A549 (cell line): ENCODE data around the gene SH2D3A. TPM values are rescaled to one million over a fixed set of nuclear protein-coding genes. Genes with fewer than 3 reads are reported as not detected.
"Not testable (repeated sequence)": the region's sequence is repeated elsewhere in the genome, so short reads cannot be mapped to it uniquely, and the experiment has no call there.

Source experiments
- ATAC-seq, 2 experiments: fragments of 200-7000 bp in 1 of 2; fragments of >200 bp in 1 of 2; cut with Nextera tagmentation in 1 of 2; cut with Tn5 transposase in 1 of 2; 3 replicates each; pipeline versions ENCODE4 v1.8.0 to v1.9.1; 2018 to 2020; ENCODE audit warnings: mild to moderate bottlenecking in 1 of 2, moderate library complexity in 1 of 2
- CTCF ChIA-PET: fragments of 300-600 bp; sonication (Branson Sonifier 250); formaldehyde crosslinking; extraction: SDS; loops from one replicate; lab custom pipeline; 2021; ENCODE audit warnings: antibody characterized with exemption, inconsistent platforms; lab: Yijun Ruan, JAX
- POLR2A ChIA-PET: fragments of 350-600 bp; formaldehyde crosslinking; extraction: SDS; loops from one replicate; lab custom pipeline; 2021; ENCODE audit warnings: antibody characterized with exemption, inconsistent platforms; lab: Yijun Ruan, JAX
- DNase-seq, 2 experiments: peaks; one replicate each; pipeline versions ENCODE4 v3.0.0 to v3.0.0-alpha.2; 2011 to 2016; ENCODE audit warnings: low read depth in 1 of 2, low spot score in 1 of 2
- FAIRE-seq: peaks from 2 replicates; lab custom pipeline; 2011; peaks lifted over from hg19 to GRCh38; lab: Jason Lieb, UNC
- H3K27ac ChIP-seq, 2 experiments: fragments of >200 bp; sonication (Bioruptor Twin); formaldehyde crosslinking; 3 replicates each; pipeline ENCODE4 v1.5.1; 2016 to 2017
- H3K4me1 ChIP-seq: fragments of >200 bp; sonication (Bioruptor Twin); formaldehyde crosslinking; 3 replicates; pipeline ENCODE4 v1.6.1; 2016
- H3K4me2 ChIP-seq: fragments of >200 bp; sonication (Bioruptor Twin); formaldehyde crosslinking; 3 replicates; pipeline ENCODE4 v1.6.1; 2016
- H3K4me3 ChIP-seq: fragments of >200 bp; sonication (Bioruptor Twin); formaldehyde crosslinking; 3 replicates; pipeline ENCODE4 v1.5.1; 2016
- H3K9me3 ChIP-seq: fragments of >200 bp; sonication (Bioruptor Twin); formaldehyde crosslinking; 3 replicates; pipeline ENCODE4 v1.6.1; 2016
- BCL3 ChIP-seq: fragments of >200 bp; sonication (Bioruptor Twin); formaldehyde crosslinking; IDR thresholded peaks from 3 replicates; pipeline ENCODE4 v1.6.1; 2016
- CEBPB ChIP-seq, 2 experiments: fragments of >200 bp in 1 of 2; sonication (Bioruptor Twin) in 1 of 2; formaldehyde crosslinking in 1 of 2; IDR thresholded peaks; 2 replicates each; pipeline ENCODE4 v1.6.1; 2012 to 2016
- CHD4 ChIP-seq: fragments of 200-600 bp; sonication (generic); IDR thresholded peaks from 2 replicates; pipeline ENCODE4 v1.6.1; 2016; ENCODE audit warnings: antibody characterized with exemption, mild to moderate bottlenecking, borderline replicate concordance
- EHF ChIP-seq: fragments of 250-450 bp; sonication (Bioruptor Pico); IDR thresholded peaks from 2 replicates; pipeline ENCODE4 v1.5.0; 2020; ENCODE audit warnings: mild to moderate bottlenecking
- ESRRA ChIP-seq: fragments of 150-350 bp; IDR thresholded peaks from 2 replicates; pipeline ENCODE4 v1.6.1; 2014; ENCODE audit warnings: mild to moderate bottlenecking, low read length, borderline replicate concordance
- FOSB ChIP-seq: fragments of 250-450 bp; sonication (Bioruptor Pico); IDR thresholded peaks from 2 replicates; pipeline ENCODE4 v1.5.0; 2020; ENCODE audit warnings: mild to moderate bottlenecking, moderate library complexity
- FOSL2 ChIP-seq, 2 experiments: fragments of 450-650 bp in 1 of 2; fragments of >200 bp in 1 of 2; sonication (Bioruptor Twin) in 1 of 2; formaldehyde crosslinking; IDR thresholded peaks; 2 replicates each; pipeline versions ENCODE4 v1.5.0 to v1.6.1; 2016 to 2020; ENCODE audit warnings: mild to moderate bottlenecking in 1 of 2, moderate library complexity in 1 of 2
- FOXS1 ChIP-seq: fragments of 250-450 bp; sonication (Bioruptor Pico); IDR thresholded peaks from 2 replicates; pipeline ENCODE4 v1.5.0; 2020; ENCODE audit warnings: mild to moderate bottlenecking, moderate library complexity
- GATA3 ChIP-seq: IDR thresholded peaks from 2 replicates; pipeline ENCODE4 v1.6.1; 2012; ENCODE audit warnings: borderline replicate concordance
- JUN ChIP-seq, 2 experiments: fragments of >200 bp; sonication (Bioruptor Twin); formaldehyde crosslinking; IDR thresholded peaks; 2 replicates in 1 of 2; 3 replicates in 1 of 2; pipeline ENCODE4 v1.6.1; 2016 to 2017
- MAX ChIP-seq: IDR thresholded peaks from 2 replicates; pipeline ENCODE4 v1.6.1; 2012
- MAZ ChIP-seq: fragments of 150-350 bp; IDR thresholded peaks from 2 replicates; pipeline ENCODE4 v1.6.1; 2014; ENCODE audit warnings: antibody characterized with exemption, low read depth, low read length, borderline replicate concordance
- POLR2A ChIP-seq: IDR thresholded peaks from 2 replicates; pipeline ENCODE4 v1.6.1; 2012; ENCODE audit warnings: mild to moderate bottlenecking, low read length
- RCOR1 ChIP-seq: fragments of 150-350 bp; IDR thresholded peaks from 2 replicates; pipeline ENCODE4 v1.6.1; 2014; ENCODE audit warnings: antibody characterized with exemption, low read length, low read depth
- SREBF2 ChIP-seq: fragments of 450-650 bp; IDR thresholded peaks from 2 replicates; pipeline ENCODE4 v1.6.1; 2014; ENCODE audit warnings: mild to moderate bottlenecking, moderate library complexity
- USF2 ChIP-seq: fragments of 450-650 bp; IDR thresholded peaks from 2 replicates; pipeline ENCODE4 v1.6.1; 2014; ENCODE audit warnings: antibody characterized with exemption
- WGBS: methylation state at CpG from one replicate; pipeline ENCODE4 v1.1.6; 2017; ENCODE audit errors: missing lambda C conversion rate; 5-methylcytosine and 5-hydroxymethylcytosine counted together
- polyA plus RNA-seq, 4 experiments: library from polyadenylated mRNA; depleted of rRNA in 3 of 4; stranded (reverse); fragments of >200 nt; fragmentation: RNase III in 1 of 4; extraction: RNeasy Plus Mini Kit Qiagen cat#74134 plus additional on column Dnase treatment in 1 of 4; gene quantifications; 2 replicates in 3 of 4; 3 replicates in 1 of 4; pipeline ENCODE4 v1.2.3, GENCODE V29; 2011 to 2017
- TF ChIP-seq, protein P1 (sequence below): IDR thresholded peaks from 2 replicates; pipeline ENCODE4 v1.6.1; 2012; ENCODE audit warnings: low read depth, borderline replicate concordance

The SH2D3A gene
- polyA plus RNA-seq, 2 of the 4 experiments (the other 2 are of a cell fraction) = 6.7 to 10.0 TPM

GRCh38 chr19:6748543-6748942 lies 18.7 kb downstream of the SH2D3A start:
- WGBS = 78% methylated on average over 10 of the region's 10 CpGs
- H3K27ac ChIP-seq = peak overlapping the region in 1 of 2 experiments; percentile 43; a peak in 1 of 6 replicates
- DNase-seq, POLR2A ChIA-PET, FAIRE-seq, H3K9me3 ChIP-seq, H3K4me3 ChIP-seq, ATAC-seq: not testable (repeated sequence)
- peaks cover 42% of the 10 kb centered on the region for H3K4me1 ChIP-seq
- H3K4me2 ChIP-seq = peak overlapping the region; percentile 8; the same call in 1 of the 3 replicates
- TF ChIP-seq CEBPB (IDR thresholded peaks at IDR 0.05) = peak in 1 of 2 experiments; percentile 34; a peak in 1 of 4 replicates
- CTCF ChIA-PET = interaction anchor here (0.7 to 1.7 kb wide), 2 partner anchors 10 to 115 kb away, joined by 3 to 5 read pairs; no protein-coding TSS in a partner anchor

- H3K4me1 ChIP-seq = peaks cover 66% of the 10 kb centered on the region
- ATAC-seq = no peak
- TF ChIP-seq FOXS1 (CRISPR knock-in tag) = no peak
- no peak for TF ChIP-seq SREBF2
- no peak for TF ChIP-seq RCOR1
- TF ChIP-seq, all 56 proteins: peak for 0
- FAIRE-seq (no peak), DNase-seq (no peak)
- H3K4me3 ChIP-seq = no peak overlapping the region
- H3K4me2 ChIP-seq = peak overlapping the region; percentile 67
- peak overlapping the region; percentile 92 to 99 for H3K27ac ChIP-seq
- CTCF ChIA-PET = interaction anchor here (6.3 kb wide), 1 partner anchor 117 kb away, joined by 36 read pairs; no protein-coding TSS in a partner anchor
- no peaks in the 10 kb centered on the region for H3K9me3 ChIP-seq
- 100% methylated on average over 3 of the region's 24 CpGs for WGBS
- POLR2A ChIA-PET = no interaction called here
These were observed 21.3 kb downstream of the SH2D3A start for GRCh38 chr19:6745965-6746364.

DNA sequence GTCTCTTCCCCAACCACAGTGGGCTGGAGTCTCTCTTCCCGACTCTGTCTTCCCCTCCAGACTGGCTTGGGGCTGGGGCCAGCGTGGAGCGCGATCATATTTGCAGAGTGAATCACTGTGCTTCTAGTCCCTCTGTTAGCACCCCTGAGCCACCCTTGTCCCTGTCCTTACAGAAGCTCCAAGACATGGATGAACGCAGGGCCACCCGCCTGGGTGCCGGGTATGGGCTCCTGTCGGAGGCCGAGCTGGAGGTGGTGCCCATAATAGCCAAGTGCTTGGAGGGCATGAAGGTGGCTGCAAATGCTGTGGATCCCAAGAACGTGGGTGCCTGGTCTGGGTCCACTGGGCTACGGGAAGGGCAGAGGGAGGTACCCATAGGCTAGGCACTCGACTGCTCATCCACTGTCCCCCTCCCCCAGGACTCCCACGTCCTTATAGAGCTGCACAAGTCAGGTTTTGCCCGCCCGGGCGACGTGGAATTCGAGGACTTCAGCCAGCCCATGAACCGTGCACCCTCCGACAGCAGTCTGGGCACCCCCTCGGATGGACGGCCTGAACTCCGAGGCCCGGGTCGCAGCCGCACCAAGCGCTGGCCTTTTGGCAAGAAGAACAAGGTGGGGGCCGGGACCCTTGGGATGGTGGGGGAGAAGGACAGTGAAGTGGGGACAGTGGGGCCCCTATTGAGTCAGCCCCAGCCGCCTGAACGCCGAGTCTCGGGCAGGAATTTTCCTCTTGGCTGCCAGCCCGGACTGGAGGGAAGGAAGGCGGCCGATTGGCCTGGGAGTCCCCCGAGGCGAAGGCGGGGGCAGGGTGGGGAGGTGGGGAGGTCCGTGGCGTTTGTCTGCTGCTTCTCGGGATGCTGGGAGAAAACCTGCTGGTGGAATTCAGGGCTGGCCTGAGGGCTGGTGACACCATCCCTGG lies 22.6 kb downstream of the SH2D3A start:
- no peaks in the 10 kb centered on the region for H3K9me3 ChIP-seq
- DNase-seq = peak; percentile 86 to 88
- TF ChIP-seq GATA3 (peak; percentile 66; the same call in 1 of the 2 replicates), ESRRA (no peak), POLR2A (0 out of 2 replicates have a peak, but pooled peaks have one; percentile 8), EHF (CRISPR knock-in tag) (0 out of 2 replicates have a peak, but pooled peaks have one; percentile 49), USF2 (no peak), FOSL2 (IDR thresholded peaks at IDR 0.05) (0 out of 2 replicates have a peak, but pooled peaks have one; percentile 33), FOSL2 (CRISPR knock-in tag; IDR thresholded peaks at IDR 0.05) (peak; percentile 50), CHD4 (no peak), JUN (IDR thresholded peaks at IDR 0.05) (peak; percentile 40 to 84; a peak in 3 of 5 replicates), BCL3 (peak; percentile 53; the same call in 2 of the 3 replicates), MAX (peak; percentile 59), MAZ (peak; percentile 9; the same call in 1 of the 2 replicates), FOSB (CRISPR knock-in tag) (no peak)
- TF ChIP-seq, protein P1, sequence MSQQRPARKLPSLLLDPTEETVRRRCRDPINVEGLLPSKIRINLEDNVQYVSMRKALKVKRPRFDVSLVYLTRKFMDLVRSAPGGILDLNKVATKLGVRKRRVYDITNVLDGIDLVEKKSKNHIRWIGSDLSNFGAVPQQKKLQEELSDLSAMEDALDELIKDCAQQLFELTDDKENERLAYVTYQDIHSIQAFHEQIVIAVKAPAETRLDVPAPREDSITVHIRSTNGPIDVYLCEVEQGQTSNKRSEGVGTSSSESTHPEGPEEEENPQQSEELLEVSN = peak; percentile 52; the same call in 1 of the 2 replicates
- TF ChIP-seq, all 56 proteins: peak for 9
- CTCF ChIA-PET = interaction anchor here (1.0 to 6.3 kb wide), 3 partner anchors 24 to 119 kb away, joined by 4 to 36 read pairs (median 4); no protein-coding TSS in a partner anchor
- POLR2A ChIA-PET = interaction anchor here (1.0 to 1.3 kb wide), 2 partner anchors 119 to 214 kb away, joined by 3 read pairs; partner anchors contain the start of gene TNFSF9
- peak; percentile 79 for ATAC-seq
- peak overlapping the region; percentile 92 to 99 for H3K27ac ChIP-seq
- no peak for FAIRE-seq
- peak overlapping the region; percentile 24; the same call in 1 of the 3 replicates for H3K4me3 ChIP-seq
- WGBS = 0% methylated on average over 8 of the region's 41 CpGs
- peaks cover 64% of the 10 kb centered on the region for H3K4me1 ChIP-seq
- H3K4me2 ChIP-seq = peak overlapping the region; percentile 67
